HepG2 (cell line): ENCODE results near the gene ADAMTS2. TPM values are rescaled to one million over a fixed set of nuclear protein-coding genes. Genes with fewer than 3 reads are reported as not detected.

Source experiments
- ATM ChIP-seq: fragments of 450-650 bp; IDR thresholded peaks from 2 replicates; pipeline ENCODE4 v1.7.1; 2017; ENCODE audit warnings: mild to moderate bottlenecking, borderline replicate concordance
- DZIP1 ChIP-seq: sonication (generic); formaldehyde crosslinking; IDR thresholded peaks from 2 replicates; pipeline ENCODE4 v1.5.0; 2020; ENCODE audit warnings: mild to moderate bottlenecking, missing genetic modification reagents
- NRL ChIP-seq: sonication (generic); formaldehyde crosslinking; IDR thresholded peaks from 2 replicates; pipeline ENCODE4 v1.5.0; 2020; ENCODE audit warnings: missing genetic modification reagents, mild to moderate bottlenecking, moderate library complexity, borderline replicate concordance
- PAX8 ChIP-seq: sonication (generic); formaldehyde crosslinking; IDR thresholded peaks from 2 replicates; pipeline ENCODE4 v1.8.0; 2022; ENCODE audit warnings: mild to moderate bottlenecking, missing genetic modification reagents, borderline replicate concordance
- PAXIP1 ChIP-seq: sonication (generic); formaldehyde crosslinking; conservative IDR thresholded peaks from 2 replicates; pipeline ENCODE4 v1.4.0; 2020; ENCODE audit warnings: mild to moderate bottlenecking, missing genetic modification reagents, moderate library complexity
- SMAD3 ChIP-seq: sonication (generic); formaldehyde crosslinking; IDR thresholded peaks from 2 replicates; pipeline ENCODE4 v1.4.0; 2020; ENCODE audit warnings: missing genetic modification reagents
- SRSF1 ChIP-seq: fragments of 200-400 bp; formaldehyde crosslinking; optimal IDR thresholded peaks from 2 replicates; pipeline ENCODE3; 2017; ENCODE audit warnings: mild to moderate bottlenecking, low read depth, low read length, moderate library complexity
- ZBTB40 ChIP-seq, 2 experiments: fragments of 450-650 bp in 1 of 2; sonication (generic) in 1 of 2; formaldehyde crosslinking in 1 of 2; IDR thresholded peaks; 2 replicates each; pipeline versions ENCODE4 v1.6.1 to v1.8.0; 2016 to 2022; ENCODE audit warnings: antibody characterized with exemption in 1 of 2, mild to moderate bottlenecking in 1 of 2, missing genetic modification reagents in 1 of 2
- ZNF138 ChIP-seq: sonication (generic); formaldehyde crosslinking; IDR thresholded peaks from 2 replicates; pipeline ENCODE4 v1.5.0; 2020; ENCODE audit warnings: mild to moderate bottlenecking, low read depth, missing genetic modification reagents
- ZNF33B ChIP-seq: sonication (generic); formaldehyde crosslinking; IDR thresholded peaks from 2 replicates; pipeline ENCODE4 v1.5.1; 2020; ENCODE audit warnings: mild to moderate bottlenecking, missing genetic modification reagents
- ZNF713 ChIP-seq: sonication (generic); formaldehyde crosslinking; IDR thresholded peaks from 2 replicates; pipeline ENCODE4 v1.4.0; 2020; ENCODE audit warnings: mild to moderate bottlenecking, missing genetic modification reagents
- ZNF777 ChIP-seq: sonication (generic); formaldehyde crosslinking; IDR thresholded peaks from 2 replicates; pipeline ENCODE4 v1.4.0; 2020; ENCODE audit warnings: missing genetic modification reagents
- polyA plus RNA-seq, 8 experiments: library from polyadenylated mRNA; depleted of rRNA in 3 of 8; stranded (reverse) in 7 of 8; unstranded in 1 of 8; fragments of >200 nt; fragmentation: Illumina TruSeq in 4 of 8; extraction: Trizol in 4 of 8; gene quantifications; 2 replicates each; pipeline versions ENCODE4 v1.2.1 to v1.2.3, GENCODE V29; 2011 to 2016; ENCODE audit warnings: low read depth in 4 of 8, missing spikeins in 1 of 8, mixed read lengths in 1 of 8; ENCODE audit not compliant: insufficient read depth in 1 of 8
- total RNA-seq, 5 experiments: library from RNA; depleted of rRNA; stranded (reverse); fragments of >200 nt; fragmentation: Illumina TruSeq; extraction: Trizol; gene quantifications; 2 replicates each; pipeline ENCODE4 v1.2.3, GENCODE V29; 2016; ENCODE audit warnings: low read depth in 1 of 5

Gene ADAMTS2
- total and polyA plus RNA-seq, 2 of the 13 experiments (the other 11 are each of a cell fraction or from before 2014, with no cell fraction given), result 0.24 to 3.5 TPM

GRCh38 chr5:179187681-179188575 is 157.3 kb downstream of the ADAMTS2 start (continued):
- TF ChIP-seq PAXIP1, result 0 out of 2 replicates have a peak, but pooled peaks have one; percentile 39
- TF ChIP-seq ZNF33B (CRISPR knock-in tag), result no peak
- 0 out of 2 replicates have a peak, but pooled peaks have one; percentile 2 for TF ChIP-seq SMAD3
- no peak for TF ChIP-seq ZNF713
- TF ChIP-seq SRSF1, result no peak
- no peak for TF ChIP-seq ZBTB40 (IDR thresholded peaks at IDR 0.05)
- TF ChIP-seq ZBTB40 (CRISPR knock-in tag; IDR thresholded peaks at IDR 0.05), result no peak
- TF ChIP-seq PAX8 (CRISPR knock-in tag), result no peak
- TF ChIP-seq ZNF138 (CRISPR knock-in tag), result no peak
- TF ChIP-seq DZIP1 (CRISPR knock-in tag), result no peak
- no peak for TF ChIP-seq ZNF777 (CRISPR knock-in tag)
- TF ChIP-seq ATM, result no peak
- no peak for TF ChIP-seq NRL
